HepG2 (cell line): Measurements from ENCODE around the gene OR6A2. TPM values are rescaled to one million over a fixed set of nuclear protein-coding genes. Genes with fewer than 3 reads are reported as not detected.
A peak's percentile ranks its signal among the peaks of the same experiment; 100 is the strongest.

ENCODE experiments used
- ATAC-seq: fragments of 200-7000 bp; cut with Tn5 transposase; 3 replicates; pipeline ENCODE4 v1.9.1; 2020; ENCODE audit warnings: mild to moderate bottlenecking, moderate library complexity
- BruUV-seq: library from RNA; stranded (reverse); fragments of 400-500 nt; replicated peaks from 2 replicates; lab custom pipeline; 2021; lab: Mats Ljungman, UMichigan
- CTCF ChIA-PET: fragments of 300-600 bp; formaldehyde crosslinking; extraction: SDS; loops from one replicate; lab custom pipeline; 2021; ENCODE audit warnings: low total read pairs, inconsistent platforms, low intra/inter-chr PET ratio; lab: Yijun Ruan, JAX
- POLR2A ChIA-PET: fragments of 350-600 bp; sonication (Branson Sonifier 250); formaldehyde crosslinking; loops from one replicate; lab custom pipeline; 2020; ENCODE audit warnings: antibody characterized with exemption, inconsistent platforms; lab: Yijun Ruan, JAX
- DNase-seq: peaks from one replicate; pipeline ENCODE4 v3.0.0-alpha.2; 2015; ENCODE audit warnings: low spot score
- FAIRE-seq: peaks from 3 replicates; lab custom pipeline; 2011; peaks lifted over from hg19 to GRCh38; lab: Jason Lieb, UNC
- H2AFZ ChIP-seq: one replicate; pipeline ENCODE4 v1.6.1; 2011; ENCODE audit warnings: low read length, inconsistent platforms
- H3K27ac ChIP-seq: fragments of 300-600 bp; 3 replicates; pipeline ENCODE4 v1.8.0; 2011; ENCODE audit warnings: mixed run types, mild to moderate bottlenecking, mixed read lengths, low read length, inconsistent platforms; ENCODE audit not compliant: insufficient read depth; ENCODE audit errors: extremely low read length
- H3K27me3 ChIP-seq, 2 experiments: fragments of 200-600 bp in 1 of 2; 2 replicates in 1 of 2; 3 replicates in 1 of 2; pipeline versions ENCODE4 v1.6.0 to v1.8.0; 2011; ENCODE audit warnings: low read length in 2 of 2, mild to moderate bottlenecking in 2 of 2, moderate library complexity in 2 of 2, inconsistent platforms in 1 of 2; ENCODE audit not compliant: insufficient read depth in 2 of 2, control insufficient read depth in 1 of 2
- H3K36me3 ChIP-seq, 2 experiments: fragments of 200-600 bp in 1 of 2; replicated peaks in 1 of 2; 2 replicates in 1 of 2; 3 replicates in 1 of 2; pipeline versions ENCODE4 v1.5.1 to v1.8.0; 2011; ENCODE audit warnings: low read length in 2 of 2, inconsistent platforms in 1 of 2; ENCODE audit not compliant: insufficient read depth in 2 of 2, control insufficient read depth in 1 of 2
- H3K4me1 ChIP-seq: 2 replicates; pipeline ENCODE4 v1.5.1; 2012; ENCODE audit warnings: low read length, inconsistent platforms; ENCODE audit not compliant: insufficient read depth
- H3K4me2 ChIP-seq: 2 replicates; pipeline ENCODE4 v1.6.0; 2011; ENCODE audit warnings: low read depth, low read length, inconsistent platforms
- H3K4me3 ChIP-seq, 3 experiments: fragments of 200-600 bp in 1 of 3; sonication (generic), shearing (Covaris generic) in 1 of 3; replicated peaks in 1 of 3; 2 replicates each; pipeline ENCODE4 v1.5.1; 2011 to 2016; ENCODE audit warnings: low read length in 3 of 3, inconsistent platforms in 2 of 3, low read depth in 2 of 3, mild to moderate bottlenecking in 2 of 3, control low read depth in 1 of 3, mixed read lengths in 1 of 3; ENCODE audit not compliant: insufficient read depth in 1 of 3
- H3K79me2 ChIP-seq: one replicate; pipeline ENCODE4 v1.6.1; 2011; ENCODE audit warnings: low read length, inconsistent platforms; ENCODE audit not compliant: insufficient read depth
- H3K9ac ChIP-seq: 2 replicates; pipeline ENCODE4 v1.6.0; 2011; ENCODE audit warnings: mild to moderate bottlenecking, low read depth, low read length, inconsistent platforms; ENCODE audit not compliant: insufficient read depth
- H3K9me3 ChIP-seq: 2 replicates; pipeline ENCODE4 v1.5.1; 2012; ENCODE audit warnings: mild to moderate bottlenecking, low read length
- H4K20me1 ChIP-seq: 2 replicates; pipeline ENCODE4 v1.6.0; 2011; ENCODE audit warnings: inconsistent platforms, mild to moderate bottlenecking, low read length, moderate library complexity; ENCODE audit not compliant: insufficient read depth
- CTCF ChIP-seq: sonication (generic); formaldehyde crosslinking; IDR thresholded peaks from 2 replicates; pipeline ENCODE4 v1.5.0; 2020; ENCODE audit warnings: mild to moderate bottlenecking, missing genetic modification reagents, moderate library complexity
- FOXA1 ChIP-seq, 2 experiments: fragments of 450-650 bp in 1 of 2; sonication (generic) in 1 of 2; formaldehyde crosslinking in 1 of 2; IDR thresholded peaks; 2 replicates each; pipeline versions ENCODE4 v1.4.0 to v1.6.1; 2016 to 2020; ENCODE audit warnings: missing genetic modification reagents in 1 of 2
- FOXP1 ChIP-seq, 2 experiments: fragments of 450-650 bp in 1 of 2; IDR thresholded peaks; 2 replicates each; pipeline ENCODE4 v1.6.1; 2017 to 2018; ENCODE audit warnings: antibody characterized with exemption in 1 of 2
- HMGXB4 ChIP-seq, 2 experiments: sonication (generic) in 1 of 2; formaldehyde crosslinking in 1 of 2; IDR thresholded peaks; 2 replicates each; pipeline versions ENCODE4 v1.4.0 to v1.6.1; 2018 to 2020; ENCODE audit warnings: missing genetic modification reagents in 2 of 2, borderline replicate concordance in 1 of 2, low read depth in 1 of 2, mild to moderate bottlenecking in 1 of 2, missing biosample characterization in 1 of 2
- MNT ChIP-seq: fragments of 450-650 bp; IDR thresholded peaks from 2 replicates; pipeline ENCODE4 v1.6.1; 2016
- PITX1 ChIP-seq: sonication (generic); formaldehyde crosslinking; IDR thresholded peaks from 2 replicates; pipeline ENCODE4 v1.5.1; 2020; ENCODE audit warnings: mild to moderate bottlenecking, missing genetic modification reagents
- POLR2G ChIP-seq: fragments of 200-400 bp; formaldehyde crosslinking; IDR thresholded peaks from 2 replicates; pipeline ENCODE4 v1.6.1; 2018; ENCODE audit warnings: mild to moderate bottlenecking, low read depth, low read length, moderate library complexity
- RFXAP ChIP-seq: sonication (generic); formaldehyde crosslinking; IDR thresholded peaks from 2 replicates; pipeline ENCODE4 v1.4.0; 2020; ENCODE audit warnings: missing genetic modification reagents, borderline replicate concordance
- SMC3 ChIP-seq: IDR thresholded peaks from 2 replicates; pipeline ENCODE4 v1.6.1; 2011; ENCODE audit warnings: low read length, improper control_type of control experiment
- STAG1 ChIP-seq: sonication (generic); formaldehyde crosslinking; IDR thresholded peaks from 2 replicates; pipeline ENCODE4 v1.4.0; 2020; ENCODE audit warnings: missing genetic modification reagents
- TEAD3 ChIP-seq: optimal IDR thresholded peaks from 2 replicates; pipeline ENCODE3; 2016; ENCODE audit warnings: borderline replicate concordance
- ZHX1 ChIP-seq: sonication (generic); formaldehyde crosslinking; IDR thresholded peaks from 2 replicates; pipeline ENCODE4 v1.8.1; 2022; ENCODE audit warnings: low read depth, mild to moderate bottlenecking, missing genetic modification reagents
- ZNF224 ChIP-seq: sonication (generic); formaldehyde crosslinking; IDR thresholded peaks from 2 replicates; pipeline ENCODE4 v1.5.0; 2020; ENCODE audit warnings: mild to moderate bottlenecking, missing genetic modification reagents
- ZNF296 ChIP-seq: sonication (generic); formaldehyde crosslinking; conservative IDR thresholded peaks from 2 replicates; pipeline ENCODE4 v1.5.0; 2020; ENCODE audit warnings: mild to moderate bottlenecking, missing genetic modification reagents
- ZNF530 ChIP-seq: sonication (generic); formaldehyde crosslinking; IDR thresholded peaks from 2 replicates; pipeline ENCODE4 v1.5.0; 2020; ENCODE audit warnings: low read depth, mild to moderate bottlenecking, missing genetic modification reagents
- ZNF678 ChIP-seq: sonication (generic); formaldehyde crosslinking; IDR thresholded peaks from 2 replicates; pipeline ENCODE4 v1.4.0; 2020; ENCODE audit warnings: mild to moderate bottlenecking, missing genetic modification reagents
- WGBS: methylation state at CpG from one replicate; pipeline ENCODE4 v1.1.6; 2017; ENCODE audit warnings: low lambda C conversion rate; 5-methylcytosine and 5-hydroxymethylcytosine counted together
- in situ Hi-C: cut with HindIII; loops from 2 replicates; pipeline ENCODE4 v1.10.0; 2017; ENCODE audit warnings: low pct_unique_long_range_greater_than_20kb; ENCODE audit not compliant: extremely low pct_ligation_motif_present
- intact Hi-C: fragments of 100-400 bp; cut with micrococcal nuclease; formaldehyde crosslinking; loops from one replicate; pipeline ENCODE4 v1.10.0; 2022; ENCODE audit not compliant: unreplicated experiment
- polyA plus RNA-seq, 8 experiments: library from polyadenylated mRNA; depleted of rRNA in 3 of 8; stranded (reverse) in 7 of 8; unstranded in 1 of 8; fragments of >200 nt; fragmentation: Illumina TruSeq in 4 of 8; extraction: Trizol in 4 of 8; gene quantifications; 2 replicates each; pipeline versions ENCODE4 v1.2.1 to v1.2.3, GENCODE V29; 2011 to 2016; ENCODE audit warnings: low read depth in 4 of 8, missing spikeins in 1 of 8, mixed read lengths in 1 of 8; ENCODE audit not compliant: insufficient read depth in 1 of 8
- total RNA-seq, 5 experiments: library from RNA; depleted of rRNA; stranded (reverse); fragments of >200 nt; fragmentation: Illumina TruSeq; extraction: Trizol; gene quantifications; 2 replicates each; pipeline ENCODE4 v1.2.3, GENCODE V29; 2016; ENCODE audit warnings: low read depth in 1 of 5

OR6A2 gene
- total and polyA plus RNA-seq, 2 of the 13 experiments (the other 11 are each of a cell fraction or from before 2014, with no cell fraction given): not detected

- in situ Hi-C loops: no loop called here
- 36% methylated on average over 2 of the region's 2 CpGs for WGBS
- BruUV-seq: no TSS peak
- no peak overlapping the region for H3K4me3 ChIP-seq
- H4K20me1 ChIP-seq: no peaks in the 10 kb centered on the region
- H3K27me3 ChIP-seq: no peaks in the 10 kb centered on the region; a peak in 2 of 5 replicates
- ChIA-PET CTCF (interaction anchor here (0.7 to 2.3 kb wide), 4 partner anchors 20 to 226 kb away, joined by 3 to 8 read pairs (median 3); no protein-coding TSS in a partner anchor), POLR2A (no interaction called here)
- peak; percentile 44 for DNase-seq
- H3K4me1 ChIP-seq: no peaks in the 10 kb centered on the region
- intact Hi-C loops: loop anchor here (1.0 kb wide), 1 partner anchor 54 kb away; no protein-coding TSS in a partner anchor
- no peaks in the 10 kb centered on the region for H3K9me3 ChIP-seq
- no peak overlapping the region for H3K27ac ChIP-seq
- H2AFZ ChIP-seq: no peak overlapping the region
- H3K9ac ChIP-seq: no peak overlapping the region
- H3K36me3 ChIP-seq: no peaks in the 10 kb centered on the region
- H3K4me2 ChIP-seq: no peak overlapping the region
- peak; percentile 72 for FAIRE-seq
- ATAC-seq: peak; percentile 87
- H3K79me2 ChIP-seq: no peaks in the 10 kb centered on the region
- TF ChIP-seq TEAD3 (no peak), PITX1 (CRISPR knock-in tag) (no peak), FOXA1 (IDR thresholded peaks at IDR 0.05) (no peak), FOXA1 (CRISPR knock-in tag; IDR thresholded peaks at IDR 0.05) (no peak), POLR2G (no peak), FOXP1 (IDR thresholded peaks at IDR 0.05) (no peak), FOXP1 (CRISPR knock-in tag; IDR thresholded peaks at IDR 0.05) (no peak), ZNF224 (no peak), RFXAP (no peak), ZNF678 (CRISPR knock-in tag) (no peak), ZHX1 (CRISPR knock-in tag) (no peak), HMGXB4 (CRISPR knock-in tag; IDR thresholded peaks at IDR 0.05; ENCODE audit: borderline replicate concordance in 1 of 2, low read depth in 1 of 2) (no peak), ZNF530 (no peak), MNT (no peak), ZNF296 (CRISPR knock-in tag) (no peak), SMC3 (peak; percentile 56; the same call in 1 of the 2 replicates), STAG1 (CRISPR knock-in tag) (peak; percentile 68), CTCF (CRISPR knock-in tag) (peak; percentile 76)
Observed at GRCh38 chr11:6757373-6757967, 42.0 kb downstream of the OR6A2 start.
